ENCODE results near the gene NHEJ1. TPM values are rescaled to one million over a fixed set of nuclear protein-coding genes. Genes with fewer than 3 reads are reported as not detected.

The NHEJ1 gene
- total RNA-seq, 2 experiments from 2014 or later: 7.2 to 8.5 TPM

DNA sequence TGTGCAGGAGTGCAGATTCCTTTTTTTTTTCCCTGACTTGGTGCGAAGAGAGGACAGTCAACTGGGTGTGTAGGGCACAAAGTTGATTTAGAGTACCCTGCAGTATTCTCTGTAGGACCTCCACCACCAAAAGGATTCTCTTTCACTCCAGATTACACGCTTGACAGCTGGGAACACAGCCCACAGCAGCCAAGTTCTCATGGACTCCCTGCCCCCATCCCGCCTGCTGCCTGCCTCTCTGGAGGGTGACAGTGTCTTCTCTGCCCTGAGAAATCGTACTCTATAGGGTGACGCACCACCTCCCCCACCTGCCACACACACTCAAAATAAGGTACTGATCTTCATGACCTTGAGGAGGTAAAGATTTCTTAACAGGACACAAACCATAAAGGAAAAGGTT lies 73.3 kb downstream of the NHEJ1 start:
- no peak overlapping the region for H3K27ac ChIP-seq (ENCODE audit: low read depth in 1 of 2, low read length in 2 of 2)
- H3K4me1 ChIP-seq (ENCODE audit: insufficient read depth, low read length): no peaks in the 10 kb centered on the region
- H3K27me3 Mint-ChIP-seq: no peaks in the 10 kb centered on the region
- peaks cover 2% of the 10 kb centered on the region for H3K36me3 ChIP-seq (ENCODE audit: insufficient read depth, low read length)
- no peaks in the 10 kb centered on the region for H3K9me3 Mint-ChIP-seq
- H3K4me3 ChIP-seq (ENCODE audit: low read length): no peak overlapping the region
- DNase-seq: no peak
- H3K36me3 Mint-ChIP-seq (ENCODE audit: low read depth): peaks cover 36% of the 10 kb centered on the region
- no peak overlapping the region for H3K4me3 Mint-ChIP-seq
- ATAC-seq (ENCODE audit: poor library complexity): no peak
- H3K4me1 Mint-ChIP-seq (ENCODE audit: low read depth): no peaks in the 10 kb centered on the region
- TF ChIP-seq, protein P1, sequence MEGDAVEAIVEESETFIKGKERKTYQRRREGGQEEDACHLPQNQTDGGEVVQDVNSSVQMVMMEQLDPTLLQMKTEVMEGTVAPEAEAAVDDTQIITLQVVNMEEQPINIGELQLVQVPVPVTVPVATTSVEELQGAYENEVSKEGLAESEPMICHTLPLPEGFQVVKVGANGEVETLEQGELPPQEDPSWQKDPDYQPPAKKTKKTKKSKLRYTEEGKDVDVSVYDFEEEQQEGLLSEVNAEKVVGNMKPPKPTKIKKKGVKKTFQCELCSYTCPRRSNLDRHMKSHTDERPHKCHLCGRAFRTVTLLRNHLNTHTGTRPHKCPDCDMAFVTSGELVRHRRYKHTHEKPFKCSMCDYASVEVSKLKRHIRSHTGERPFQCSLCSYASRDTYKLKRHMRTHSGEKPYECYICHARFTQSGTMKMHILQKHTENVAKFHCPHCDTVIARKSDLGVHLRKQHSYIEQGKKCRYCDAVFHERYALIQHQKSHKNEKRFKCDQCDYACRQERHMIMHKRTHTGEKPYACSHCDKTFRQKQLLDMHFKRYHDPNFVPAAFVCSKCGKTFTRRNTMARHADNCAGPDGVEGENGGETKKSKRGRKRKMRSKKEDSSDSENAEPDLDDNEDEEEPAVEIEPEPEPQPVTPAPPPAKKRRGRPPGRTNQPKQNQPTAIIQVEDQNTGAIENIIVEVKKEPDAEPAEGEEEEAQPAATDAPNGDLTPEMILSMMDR (IDR thresholded peaks at IDR 0.05): no peak
- no peaks in the 10 kb centered on the region for H3K27me3 ChIP-seq (ENCODE audit: control insufficient read depth in 1 of 2, insufficient read depth in 2 of 2, low read length in 2 of 2)
- intact Hi-C loops (cut with DNase I, micrococcal nuclease): no loop called here
- ChIA-PET CTCF (no interaction called here), POLR2A (no interaction called here)
- H3K9me3 ChIP-seq (ENCODE audit: control insufficient read depth in 1 of 2, insufficient read depth in 1 of 2, low read length in 2 of 2): peaks cover 0 to 3% of the 10 kb centered on the region in 2 experiments
- H3K27ac Mint-ChIP-seq: no peak overlapping the region

DNA sequence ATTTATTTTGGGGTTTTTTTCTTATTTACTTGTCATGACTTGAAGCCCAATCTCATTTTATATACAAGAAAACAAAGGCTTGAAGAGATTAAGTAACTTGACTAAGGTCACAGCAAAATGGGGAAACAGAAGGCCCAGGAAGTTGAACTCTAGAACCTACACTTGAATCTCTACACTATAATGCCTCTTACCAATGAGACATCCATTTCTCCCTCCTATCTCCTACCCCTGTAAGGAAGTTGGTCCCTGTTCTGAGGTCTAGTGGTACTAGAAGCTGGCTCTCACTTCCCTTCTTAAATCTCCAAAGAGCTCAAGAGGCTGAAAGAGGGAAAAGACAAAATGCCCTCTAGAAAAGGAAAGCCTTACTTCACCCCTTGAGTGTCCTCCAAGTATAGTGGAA lies 74.4 kb downstream of the NHEJ1 start:
- H3K4me3 Mint-ChIP-seq: no peak overlapping the region
- no peak overlapping the region for H3K27ac Mint-ChIP-seq
- POLR2A ChIA-PET: no interaction called here
- H3K36me3 Mint-ChIP-seq (ENCODE audit: low read depth): peaks cover 34% of the 10 kb centered on the region
- H3K27me3 Mint-ChIP-seq: no peaks in the 10 kb centered on the region
- DNase-seq: peak in 1 of 14 experiments; percentile 5
- CTCF ChIA-PET: no interaction called here
- no peaks in the 10 kb centered on the region for H3K4me1 ChIP-seq (ENCODE audit: insufficient read depth, low read length)
- H3K36me3 ChIP-seq (ENCODE audit: insufficient read depth, low read length): peaks cover 2% of the 10 kb centered on the region
- TF ChIP-seq, protein P1 (IDR thresholded peaks at IDR 0.05): no peak
- no peaks in the 10 kb centered on the region for H3K4me1 Mint-ChIP-seq (ENCODE audit: low read depth)
- no peak overlapping the region for H3K27ac ChIP-seq (ENCODE audit: low read depth in 1 of 2, low read length in 2 of 2)
- no peaks in the 10 kb centered on the region for H3K27me3 ChIP-seq (ENCODE audit: control insufficient read depth in 1 of 2, insufficient read depth in 2 of 2, low read length in 2 of 2)
- H3K9me3 Mint-ChIP-seq: no peaks in the 10 kb centered on the region
- H3K9me3 ChIP-seq (ENCODE audit: control insufficient read depth in 1 of 2, insufficient read depth in 1 of 2, low read length in 2 of 2): peaks cover 0 to 3% of the 10 kb centered on the region in 2 experiments
- no peak for ATAC-seq (ENCODE audit: poor library complexity)
- no peak overlapping the region for H3K4me3 ChIP-seq (ENCODE audit: low read length)
- intact Hi-C loops (cut with DNase I, micrococcal nuclease): no loop called here

DNA sequence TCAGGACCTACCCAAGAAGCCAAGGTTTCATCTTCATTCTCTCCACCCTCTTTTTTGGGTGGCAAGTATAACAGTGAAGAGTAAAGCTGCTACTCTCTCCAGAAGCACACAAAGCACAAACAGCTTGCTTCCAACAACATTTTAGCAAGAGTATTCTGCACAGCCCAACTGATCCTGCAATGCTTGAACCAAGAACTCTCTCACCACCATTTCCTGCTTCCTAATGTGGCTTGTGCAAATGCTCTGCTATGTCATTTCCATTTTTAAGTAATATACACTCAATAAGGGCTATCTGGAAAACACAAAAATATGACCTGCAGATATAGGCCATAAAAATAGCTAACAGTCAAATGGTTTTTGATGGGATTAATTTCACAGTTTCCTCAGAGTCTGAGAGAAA lies 75.8 kb downstream of the NHEJ1 start:
- POLR2A ChIA-PET: no interaction called here
- no peak overlapping the region for H3K4me3 Mint-ChIP-seq
- CTCF ChIA-PET: interaction anchor here (1.0 kb wide), 1 partner anchor 27 kb away, joined by 3 read pairs; no protein-coding TSS in a partner anchor
- Histone ChIP-seq H3K27me3 (ENCODE audit: control insufficient read depth in 1 of 2, insufficient read depth in 2 of 2, low read length in 2 of 2) (no peaks in the 10 kb centered on the region), H3K4me3 (ENCODE audit: low read length) (no peak overlapping the region), H3K36me3 (ENCODE audit: insufficient read depth, low read length) (peaks cover 2% of the 10 kb centered on the region), H3K9me3 (ENCODE audit: control insufficient read depth in 1 of 2, insufficient read depth in 1 of 2, low read length in 2 of 2) (peaks cover 0 to 3% of the 10 kb centered on the region in 2 experiments), H3K27ac (ENCODE audit: low read depth in 1 of 2, low read length in 2 of 2) (no peak overlapping the region), H3K4me1 (ENCODE audit: insufficient read depth, low read length) (no peaks in the 10 kb centered on the region)
- TF ChIP-seq, protein P1 (IDR thresholded peaks at IDR 0.05): no peak
- no peak overlapping the region for H3K27ac Mint-ChIP-seq
- peaks cover 20% of the 10 kb centered on the region for H3K36me3 Mint-ChIP-seq (ENCODE audit: low read depth)
- H3K9me3 Mint-ChIP-seq: no peaks in the 10 kb centered on the region
- no peaks in the 10 kb centered on the region for H3K27me3 Mint-ChIP-seq
- intact Hi-C loops (cut with DNase I, micrococcal nuclease): loop anchor here in 1 of 2 experiments (1.0 kb wide), 1 partner anchor 35 kb away; no protein-coding TSS in a partner anchor
- no peak for DNase-seq
- no peaks in the 10 kb centered on the region for H3K4me1 Mint-ChIP-seq (ENCODE audit: low read depth)
- no peak for ATAC-seq (ENCODE audit: poor library complexity)
